Neural cell (in vitro differentiated cells): ENCODE measurements around the gene PCED1B. TPM values are rescaled to one million over a fixed set of nuclear protein-coding genes. Genes with fewer than 3 reads are reported as not detected.

Source experiments
- H2AFZ ChIP-seq: fragments of 200-600, 300-800 bp; sonication (generic), shearing (Covaris generic); 2 replicates; pipeline ENCODE4 v1.6.0; 2014; ENCODE audit warnings: low read depth, mild to moderate bottlenecking, antibody characterized with exemption, low read length, moderate library complexity
- H3F3A ChIP-seq: fragments of 200-600 bp; shearing (Covaris generic); 2 replicates; pipeline ENCODE4 v1.6.1; 2016; ENCODE audit warnings: mild to moderate bottlenecking, moderate library complexity, mixed read lengths, antibody characterized with exemption, low read length; ENCODE audit not compliant: insufficient read depth, poor library complexity, severe bottlenecking
- H3K27ac ChIP-seq: fragments of 200-600, 300-800 bp; sonication (generic), shearing (Covaris generic); 2 replicates; pipeline ENCODE4 v1.5.1; 2014; ENCODE audit warnings: mild to moderate bottlenecking, low read length, moderate library complexity
- H3K27me3 ChIP-seq: fragments of 300-800, 200-600 bp; sonication (generic), shearing (Covaris generic); 2 replicates; pipeline ENCODE4 v1.6.0; 2014; ENCODE audit warnings: mild to moderate bottlenecking, low read depth, low read length, moderate library complexity; ENCODE audit not compliant: insufficient read depth
- H3K36me3 ChIP-seq: fragments of 300-800, 200-600 bp; sonication (generic), shearing (Covaris generic); 2 replicates; pipeline ENCODE4 v1.5.1; 2014; ENCODE audit warnings: mild to moderate bottlenecking, antibody characterized with exemption, low read length, moderate library complexity; ENCODE audit not compliant: insufficient read depth
- H3K4me2 ChIP-seq: fragments of 300-800, 200-600 bp; sonication (generic), shearing (Covaris generic); 2 replicates; pipeline ENCODE4 v1.6.0; 2014; ENCODE audit warnings: mild to moderate bottlenecking, low read length
- H3K4me3 ChIP-seq: fragments of 300-800, 200-600 bp; sonication (generic), shearing (Covaris generic); 2 replicates; pipeline ENCODE4 v1.5.1; 2014; ENCODE audit warnings: mild to moderate bottlenecking, low read length, moderate library complexity
- H3K79me2 ChIP-seq: fragments of 200-600 bp; shearing (Covaris generic); replicated peaks from 2 replicates; pipeline ENCODE4 v1.6.0; 2014; ENCODE audit warnings: mild to moderate bottlenecking, low read length, moderate library complexity; ENCODE audit not compliant: insufficient read depth
- H3K9ac ChIP-seq: fragments of 300-800, 200-600 bp; sonication (generic), shearing (Covaris generic); 2 replicates; pipeline ENCODE4 v1.6.1; 2016; ENCODE audit warnings: mild to moderate bottlenecking, low read length, mixed read lengths
- H3K9me2 ChIP-seq: fragments of 200-600 bp; shearing (Covaris generic); 2 replicates; pipeline ENCODE4 v1.6.1; 2016; ENCODE audit warnings: mild to moderate bottlenecking, low read length, mixed read lengths; ENCODE audit not compliant: insufficient read depth
- H3K9me3 ChIP-seq: fragments of 200-600, 300-800 bp; sonication (generic), shearing (Covaris generic); 2 replicates; pipeline ENCODE4 v1.6.1; 2016; ENCODE audit warnings: mild to moderate bottlenecking, mixed run types, low read length, moderate library complexity, mixed read lengths
- H4K20me1 ChIP-seq: fragments of 200-600 bp; shearing (Covaris generic); 2 replicates; pipeline ENCODE4 v1.6.1; 2016; ENCODE audit warnings: mild to moderate bottlenecking, mixed run types; ENCODE audit not compliant: insufficient read depth
- CTCF ChIP-seq: fragments of 450-650 bp; IDR thresholded peaks from 2 replicates; pipeline ENCODE4 v1.5.1; 2014; ENCODE audit warnings: antibody characterized with exemption, mild to moderate bottlenecking, moderate library complexity; ENCODE audit not compliant: poor library complexity, severe bottlenecking
- EP300 ChIP-seq: fragments of 450-650 bp; conservative IDR thresholded peaks from 2 replicates; pipeline ENCODE4 v1.6.1; 2014; ENCODE audit warnings: antibody characterized with exemption, mild to moderate bottlenecking, moderate library complexity; ENCODE audit not compliant: poor library complexity, severe bottlenecking
- EZH2 ChIP-seq: fragments of 200-600, 300-800 bp; shearing (Covaris generic), sonication (generic); IDR thresholded peaks from 2 replicates; pipeline ENCODE4 v1.6.1; 2014; ENCODE audit warnings: antibody characterized with exemption, low read length, borderline replicate concordance, mild to moderate bottlenecking; ENCODE audit not compliant: insufficient read depth, poor library complexity, severe bottlenecking
- MXI1 ChIP-seq: fragments of 450-650 bp; conservative IDR thresholded peaks from 2 replicates; pipeline ENCODE4 v1.6.1; 2014; ENCODE audit warnings: antibody characterized with exemption, mild to moderate bottlenecking; ENCODE audit not compliant: poor library complexity, severe bottlenecking
- POLR2AphosphoS5 ChIP-seq: IDR thresholded peaks from 2 replicates; pipeline ENCODE4 v1.6.1; 2012
- RAD21 ChIP-seq: fragments of 450-650 bp; conservative IDR thresholded peaks from 2 replicates; pipeline ENCODE4 v1.6.1; 2014; ENCODE audit warnings: antibody characterized with exemption, mild to moderate bottlenecking, moderate library complexity
- REST ChIP-seq: IDR thresholded peaks from 2 replicates; pipeline ENCODE4 v1.6.1; 2012; ENCODE audit warnings: borderline replicate concordance
- SMC3 ChIP-seq: fragments of 450-650 bp; conservative IDR thresholded peaks from 2 replicates; pipeline ENCODE4 v1.6.1; 2014; ENCODE audit warnings: antibody characterized with exemption, mild to moderate bottlenecking, moderate library complexity; ENCODE audit not compliant: poor library complexity
- TAF1 ChIP-seq: IDR thresholded peaks from 2 replicates; pipeline ENCODE4 v1.6.1; 2012; ENCODE audit warnings: low read depth
- polyA plus RNA-seq: library from polyadenylated mRNA; depleted of rRNA; stranded (reverse); fragments of >200 nt; gene quantifications from 2 replicates; pipeline ENCODE4 v1.2.3, GENCODE V29; 2014

The PCED1B gene
- polyA plus RNA-seq, 1 donor from 2014 or later = not detected

GRCh38 chr12:47188576-47189441 is 109.4 kb downstream of the PCED1B start:
- H3K4me3 ChIP-seq = no peak overlapping the region
- no peaks in the 10 kb centered on the region for H3K9me3 ChIP-seq
- TF ChIP-seq RAD21 (no peak), REST (no peak), EZH2 (no peak), SMC3 (no peak), TAF1 (no peak), CTCF (no peak), POLR2AphosphoS5 (no peak), EP300 (no peak), MXI1 (no peak)
- no peaks in the 10 kb centered on the region for H3K36me3 ChIP-seq
- no peak overlapping the region for H3K27ac ChIP-seq
- no peaks in the 10 kb centered on the region for H3K79me2 ChIP-seq
- H2AFZ ChIP-seq = no peak overlapping the region
- no peaks in the 10 kb centered on the region for H3K9me2 ChIP-seq
- H3K4me2 ChIP-seq = no peak overlapping the region
- H3F3A ChIP-seq = no peaks in the 10 kb centered on the region
- no peaks in the 10 kb centered on the region for H4K20me1 ChIP-seq
- H3K9ac ChIP-seq = no peak overlapping the region
- no peaks in the 10 kb centered on the region for H3K27me3 ChIP-seq

GRCh38 chr12:47189728-47190127 is 110.3 kb downstream of the PCED1B start:
- no peaks in the 10 kb centered on the region for H3K27me3 ChIP-seq
- no peaks in the 10 kb centered on the region for H3K36me3 ChIP-seq
- H3K27ac ChIP-seq = no peak overlapping the region
- H2AFZ ChIP-seq = no peak overlapping the region
- no peaks in the 10 kb centered on the region for H4K20me1 ChIP-seq
- H3K4me2 ChIP-seq = no peak overlapping the region
- H3K79me2 ChIP-seq = no peaks in the 10 kb centered on the region
- H3K9me3 ChIP-seq = no peaks in the 10 kb centered on the region
- H3F3A ChIP-seq = no peaks in the 10 kb centered on the region
- no peak for TF ChIP-seq SMC3
- no peak for TF ChIP-seq POLR2AphosphoS5
- TF ChIP-seq MXI1 = no peak
- TF ChIP-seq EP300 = no peak
- TF ChIP-seq TAF1 = no peak
- no peak for TF ChIP-seq EZH2
- no peak for TF ChIP-seq RAD21
- TF ChIP-seq REST = no peak
- no peak overlapping the region for H3K4me3 ChIP-seq
- no peaks in the 10 kb centered on the region for H3K9me2 ChIP-seq
- H3K9ac ChIP-seq = no peak overlapping the region
